Measurements from ENCODE around the gene NRCAM.
"Not testable (repeated sequence)": the region's sequence is repeated elsewhere in the genome, so short reads cannot be mapped to it uniquely, and the experiment has no call there.

The NRCAM gene

DNA sequence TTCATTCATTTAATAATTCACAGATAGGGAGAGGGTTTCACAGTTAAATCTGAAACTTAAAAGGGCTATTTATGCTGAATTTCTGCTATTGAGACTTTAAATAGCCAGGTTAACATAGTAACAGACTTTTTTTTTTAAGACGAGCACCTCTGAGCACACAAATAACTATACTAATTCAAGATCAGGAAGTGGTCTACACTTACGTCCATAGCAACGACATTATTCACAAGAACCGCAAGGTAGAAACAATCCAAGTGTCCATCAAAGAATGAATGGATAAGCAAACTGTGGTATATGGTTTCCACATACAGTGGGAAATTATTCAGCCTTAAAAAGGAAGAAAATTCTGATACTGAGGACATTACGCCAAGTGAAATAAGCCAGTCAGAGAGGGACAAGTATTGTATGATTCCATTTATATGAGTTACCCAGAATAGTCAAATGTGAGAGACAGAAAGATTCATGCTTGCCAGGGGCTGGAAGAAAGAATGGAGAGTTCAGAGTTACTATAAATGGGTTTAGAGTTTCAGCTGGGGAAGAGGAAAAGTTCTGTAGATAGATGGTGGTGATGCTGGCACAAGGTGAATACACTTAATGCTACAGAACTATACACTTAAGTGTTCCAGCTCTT lies 185.7 kb downstream of the NRCAM start:
- FAIRE-seq, result no peak

DNA sequence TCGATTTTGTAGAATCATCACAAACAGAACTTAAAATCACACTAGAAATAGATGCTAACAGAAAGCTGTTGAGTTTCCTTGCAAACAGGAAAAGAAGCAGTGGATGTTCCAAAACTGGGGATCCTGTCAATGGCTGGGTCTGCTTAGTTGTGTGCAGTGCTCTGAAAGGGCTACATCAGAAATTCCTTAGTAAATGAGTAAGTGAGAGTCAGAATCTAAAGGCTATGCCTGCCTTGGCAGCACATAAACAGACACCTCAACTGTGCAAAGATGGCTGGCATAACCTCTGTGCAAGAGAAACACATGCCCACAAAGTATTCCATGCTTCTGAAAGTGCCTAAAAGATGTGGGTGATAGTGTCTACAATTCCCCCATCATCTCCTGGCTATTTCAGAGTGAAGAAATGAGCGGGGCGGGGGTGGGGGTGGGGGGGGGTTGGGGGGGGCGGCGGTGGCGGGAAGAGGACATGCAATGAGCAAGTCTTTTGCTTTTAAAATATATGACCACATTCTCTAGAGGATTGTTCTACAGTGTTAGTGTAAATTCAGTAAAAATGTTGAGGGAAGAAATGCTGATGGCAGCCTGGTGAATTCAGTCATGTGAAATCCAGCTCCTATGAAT lies 187.9 kb downstream of the NRCAM start:
- FAIRE-seq, result no peak

DNA sequence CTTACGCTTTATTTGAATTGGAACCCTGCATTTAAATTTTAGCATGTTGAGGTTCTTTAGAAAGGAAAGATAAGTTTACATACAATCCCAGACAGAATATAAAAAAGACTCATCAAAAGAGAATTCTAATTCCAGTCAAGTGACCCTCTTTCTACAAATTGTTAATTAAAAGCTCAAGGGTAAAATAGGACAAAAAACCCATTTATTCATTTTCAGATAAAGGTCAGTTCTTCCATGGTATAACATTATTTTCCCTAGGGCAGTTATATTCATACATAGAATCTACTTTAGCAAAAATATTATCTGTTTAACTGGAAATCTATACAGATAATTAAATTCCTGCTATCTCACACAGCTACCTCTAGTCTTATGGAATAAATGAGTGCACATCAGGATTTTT lies 188.6 kb downstream of the NRCAM start:
- no peak for FAIRE-seq

DNA sequence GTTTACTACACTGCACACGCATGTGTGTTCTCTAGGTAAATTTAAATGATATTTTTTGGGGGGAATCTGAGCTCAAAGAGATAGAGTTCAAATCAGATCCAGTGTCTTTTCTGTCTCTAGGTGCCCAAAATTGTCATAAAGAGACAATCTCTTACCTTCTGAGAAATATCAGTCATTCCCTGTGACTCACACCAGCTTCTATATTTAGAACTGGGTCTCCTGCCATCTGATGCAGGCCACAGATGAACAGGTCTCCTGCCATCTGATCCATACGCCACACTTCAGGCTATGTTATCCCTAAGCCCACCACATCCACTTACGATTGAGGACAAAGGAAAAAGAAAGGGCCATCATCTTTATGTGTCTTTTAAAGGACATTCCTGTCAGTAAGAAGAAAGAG lies 189.7 kb downstream of the NRCAM start:
- no peak for FAIRE-seq

DNA sequence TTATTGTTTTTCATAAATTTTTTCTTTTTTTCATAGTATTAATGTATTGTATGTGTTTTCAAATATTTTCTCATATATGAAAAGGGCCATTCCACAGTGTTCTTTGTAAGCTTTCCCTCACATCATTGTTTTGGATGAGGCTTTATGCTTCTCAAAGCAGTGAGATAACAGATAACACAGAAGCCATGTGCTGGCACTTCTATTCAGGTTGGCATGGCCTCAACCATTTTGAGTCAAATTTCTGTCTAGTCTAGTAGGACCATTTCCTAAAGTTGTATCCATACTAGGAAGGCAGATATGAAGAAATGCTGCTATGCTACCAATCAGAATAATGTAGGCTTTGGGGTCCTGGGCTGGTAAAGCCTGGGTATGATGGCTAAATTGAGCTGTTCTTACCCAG lies 190.2 kb downstream of the NRCAM start:
- FAIRE-seq, result no peak

DNA sequence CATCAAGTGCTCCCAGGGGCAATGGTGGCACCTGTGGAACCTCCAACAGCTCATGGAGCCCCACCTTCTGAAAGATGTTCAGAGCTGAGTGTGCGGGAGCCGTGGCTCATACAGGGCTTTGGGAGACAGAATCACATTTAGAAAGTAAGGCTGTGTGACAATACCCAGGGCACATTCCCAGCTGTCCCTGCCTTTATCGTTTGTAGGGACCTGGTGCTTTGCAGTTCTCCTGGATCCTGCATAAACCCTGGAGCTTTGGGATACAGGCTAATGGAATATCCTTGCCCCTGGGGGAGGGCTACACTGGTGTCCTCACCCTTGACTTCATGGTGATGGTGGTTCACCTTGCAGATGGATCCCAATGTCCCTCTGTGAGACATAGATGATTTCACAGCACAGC lies 191.2 kb downstream of the NRCAM start:
- no peak for FAIRE-seq

DNA sequence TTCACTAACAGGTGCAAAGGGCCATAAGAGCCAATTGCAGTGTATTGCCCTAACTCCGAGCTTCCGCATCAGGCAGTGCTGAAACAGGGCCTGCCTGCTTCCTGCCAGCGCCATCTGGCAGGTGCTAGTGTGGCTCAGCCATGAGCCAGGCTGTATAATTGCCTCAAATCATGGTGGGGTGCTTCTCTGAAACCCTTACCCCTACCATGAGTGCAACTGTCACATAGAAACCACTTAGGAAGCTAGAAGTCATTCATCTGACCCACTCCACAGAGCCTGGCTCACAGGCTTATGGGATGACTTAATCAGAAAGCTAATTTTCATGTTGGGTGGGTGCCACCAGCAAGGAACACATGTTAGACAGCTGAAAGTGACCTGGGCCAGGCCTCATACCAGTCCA lies 192.8 kb downstream of the NRCAM start:
- no peak for FAIRE-seq

DNA sequence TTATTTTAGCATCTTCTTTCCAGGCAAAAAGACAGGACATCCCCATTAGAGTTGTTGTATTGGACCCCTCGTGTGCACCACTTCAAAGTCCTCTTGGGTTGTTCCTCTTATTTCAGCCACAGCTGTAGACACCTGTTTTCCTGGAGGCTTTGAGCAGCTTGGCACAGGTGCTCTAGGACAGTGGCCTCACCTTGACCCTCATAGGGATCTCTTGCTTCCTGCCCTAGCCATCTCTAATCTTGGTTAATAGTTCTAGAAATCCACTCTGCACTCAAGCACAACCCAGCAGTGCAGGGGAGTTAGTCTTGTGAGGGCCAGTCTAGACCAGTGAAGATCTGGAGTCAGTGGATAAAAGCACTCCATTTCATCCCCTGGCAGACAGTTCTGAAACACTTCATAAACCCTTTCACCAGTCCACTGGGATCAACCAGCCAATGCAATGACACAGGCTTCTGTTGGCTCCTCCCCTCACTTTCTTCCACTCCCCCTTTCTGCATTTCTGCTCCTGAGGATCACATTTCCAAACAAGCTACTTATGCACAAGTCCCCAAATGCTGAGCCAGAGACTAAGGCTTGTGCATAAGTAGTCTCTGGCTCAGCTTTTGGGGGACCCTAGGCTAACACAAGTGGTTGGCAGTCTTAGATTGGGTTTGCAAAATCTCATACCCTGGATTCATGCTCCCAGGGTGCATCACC lies 194.5 kb downstream of the NRCAM start:
- FAIRE-seq, result no peak

DNA sequence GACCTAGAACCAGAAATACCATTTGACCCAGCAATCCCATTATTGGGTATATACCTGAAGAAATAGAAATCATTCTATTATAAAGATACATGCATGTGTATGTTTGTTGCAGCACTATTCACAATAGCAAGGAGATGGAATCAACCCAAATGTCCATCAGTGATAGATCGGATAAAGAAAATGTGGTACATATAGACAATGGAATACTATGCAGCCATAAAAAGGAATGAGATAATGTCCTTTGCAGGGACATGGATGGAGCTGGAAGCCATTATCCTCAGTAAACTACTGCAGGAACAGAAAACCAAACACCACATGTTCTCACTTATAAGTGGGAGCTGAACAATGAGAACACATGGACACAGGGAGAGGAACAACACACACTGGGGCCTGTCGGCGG lies 196.8 kb downstream of the NRCAM start:
- not testable (repeated sequence) for FAIRE-seq

DNA sequence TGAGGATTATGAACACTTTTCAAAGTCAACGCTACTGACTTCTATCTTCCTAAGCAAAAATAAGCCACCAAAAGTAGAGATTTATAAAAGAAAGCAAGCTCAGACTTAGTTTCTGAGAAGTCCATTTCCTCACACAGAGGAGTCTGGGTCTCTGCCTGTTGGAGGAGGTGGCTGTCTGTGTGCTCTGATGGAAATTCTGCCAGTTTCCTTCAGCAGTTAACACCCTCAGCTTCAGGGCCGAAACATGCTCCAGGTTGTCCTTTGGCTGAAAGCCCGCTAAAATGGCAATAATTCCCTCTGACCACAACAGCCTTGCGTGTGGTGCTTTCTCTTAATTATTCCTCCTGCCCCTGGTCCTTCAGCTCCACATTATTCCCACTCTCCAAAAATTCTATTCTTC lies 198.3 kb downstream of the NRCAM start:
- FAIRE-seq, result no peak

DNA sequence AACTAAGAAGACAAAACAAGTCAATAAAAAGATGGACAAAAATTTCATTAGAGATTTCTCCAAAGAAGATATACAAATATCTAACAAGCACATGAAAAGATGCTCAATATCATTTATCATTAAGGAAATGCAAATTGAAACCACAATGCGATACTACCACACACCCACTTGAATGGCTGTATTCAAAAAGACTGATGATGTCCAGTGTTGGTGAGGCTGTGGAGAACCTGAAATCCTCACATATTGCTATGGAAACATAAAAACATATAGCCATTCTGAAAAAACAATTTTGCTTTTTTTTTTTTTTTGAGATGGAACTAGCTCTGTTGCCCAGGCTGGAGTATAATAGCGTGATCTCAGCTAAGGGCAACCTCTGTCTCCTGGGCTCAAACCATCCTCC lies 202.0 kb downstream of the NRCAM start:
- FAIRE-seq, result no peak

DNA sequence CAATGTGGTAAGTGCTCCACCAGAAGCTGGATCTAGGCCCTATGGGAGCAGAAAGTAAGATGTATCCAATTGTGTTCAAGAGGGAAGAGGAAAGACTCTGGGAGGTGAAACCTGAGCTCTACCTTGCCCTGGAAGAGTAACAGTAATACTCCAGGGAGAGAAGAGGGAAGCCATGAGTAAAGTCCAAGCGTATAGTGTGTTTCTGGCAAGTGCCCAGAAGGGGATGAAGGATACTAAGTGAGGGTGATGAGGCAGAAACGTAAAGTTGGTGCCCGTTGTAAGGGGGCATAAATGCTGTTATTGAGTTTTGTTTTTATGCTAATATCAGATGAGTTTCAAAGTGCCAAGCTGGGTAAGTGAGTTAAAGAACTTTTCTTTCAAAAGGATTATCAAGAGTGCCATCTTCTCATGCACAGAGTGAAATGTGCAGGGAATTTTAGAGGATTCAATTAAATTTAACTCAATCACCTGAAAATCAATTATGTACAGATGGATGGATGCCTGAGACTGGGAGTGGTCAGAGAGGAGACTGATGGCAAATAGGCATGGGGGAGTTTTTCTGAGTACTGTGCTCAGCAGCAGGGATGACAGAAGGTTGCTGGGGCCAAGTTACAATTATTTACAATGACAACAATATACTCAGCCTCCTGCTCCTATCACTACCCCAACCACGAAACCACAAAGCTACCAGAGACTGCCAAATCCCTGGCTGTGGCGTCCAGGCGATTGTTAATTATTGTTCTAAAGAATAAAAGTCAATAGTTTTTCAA lies 202.8 kb downstream of the NRCAM start:
- FAIRE-seq, result no peak

DNA sequence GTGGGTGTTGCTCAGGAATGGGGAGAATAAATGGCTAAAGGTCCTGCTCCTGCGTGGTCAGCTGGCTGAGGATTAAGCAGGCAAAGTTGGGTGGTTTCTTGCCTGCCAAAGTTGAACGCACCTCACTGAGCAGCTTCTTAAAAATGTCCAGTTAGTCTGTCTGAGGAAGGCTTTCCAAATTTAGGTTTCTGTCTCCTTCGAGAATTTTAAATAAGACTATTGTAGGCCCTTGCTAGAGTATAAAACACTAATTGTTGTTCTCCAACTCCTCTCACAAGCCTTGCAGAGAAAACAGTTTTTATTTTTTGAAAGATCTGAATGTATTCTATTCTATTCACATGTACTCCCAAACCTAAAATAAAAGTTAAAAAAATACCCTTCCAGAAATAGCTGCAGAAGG lies 204.1 kb downstream of the NRCAM start:
- FAIRE-seq, result no peak

DNA sequence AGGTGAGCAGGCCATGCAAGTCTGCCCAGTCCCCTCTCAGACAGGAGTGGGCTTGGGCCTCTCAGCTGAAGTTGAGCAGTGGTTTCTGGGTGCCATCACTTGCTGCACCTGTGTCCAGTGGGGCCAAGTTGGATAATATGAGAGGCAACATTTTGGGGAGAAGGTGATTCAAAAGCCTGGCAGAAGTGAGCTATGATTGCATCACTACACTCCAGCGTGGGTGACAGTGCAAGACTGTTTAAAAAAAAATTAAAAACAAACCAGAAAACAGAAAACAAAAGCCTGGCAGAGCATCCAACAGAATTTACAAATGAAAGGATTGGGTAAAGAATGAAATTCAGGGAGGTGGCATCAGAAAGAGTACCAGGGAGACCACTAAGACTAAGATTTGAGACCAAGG lies 204.5 kb downstream of the NRCAM start:
- FAIRE-seq, result no peak

DNA sequence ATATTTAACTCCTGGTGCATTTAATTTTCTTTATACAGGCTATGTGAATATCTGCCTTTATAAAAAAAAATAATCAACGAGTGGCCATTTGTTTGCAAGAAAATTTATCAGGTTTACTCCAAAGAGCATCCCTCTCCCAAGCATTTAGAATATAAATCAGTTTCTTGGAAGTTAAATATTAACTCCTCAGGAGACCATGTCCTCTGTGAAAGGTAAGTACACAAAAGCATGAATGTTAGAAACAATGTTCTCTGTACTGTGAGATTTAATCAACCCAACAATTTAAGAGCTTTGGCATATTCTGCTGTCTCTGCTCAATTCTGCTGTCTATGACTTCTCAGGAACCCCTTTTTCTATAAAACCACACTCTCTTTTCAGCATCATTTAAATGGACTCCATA lies 206.8 kb downstream of the NRCAM start:
- no peak for FAIRE-seq

DNA sequence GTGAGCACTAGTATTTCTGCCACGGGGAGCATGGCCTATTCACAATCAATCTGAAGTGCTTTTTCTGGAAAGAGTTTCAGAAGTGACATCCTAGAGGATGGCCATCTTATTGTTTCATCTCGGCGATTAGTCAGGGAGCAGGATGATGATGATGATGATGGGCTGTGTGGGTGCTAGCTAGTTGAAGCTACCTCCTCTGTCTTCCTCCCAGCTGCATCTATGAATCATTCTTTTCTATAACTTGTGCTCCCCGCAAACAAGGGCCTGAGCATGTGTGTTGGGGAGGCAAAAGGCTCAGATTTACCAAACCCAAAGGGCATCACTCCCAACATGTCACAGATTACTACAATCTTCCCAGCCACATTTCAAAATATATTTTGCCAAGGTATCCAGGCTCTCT lies 207.4 kb downstream of the NRCAM start:
- FAIRE-seq, result no peak

DNA sequence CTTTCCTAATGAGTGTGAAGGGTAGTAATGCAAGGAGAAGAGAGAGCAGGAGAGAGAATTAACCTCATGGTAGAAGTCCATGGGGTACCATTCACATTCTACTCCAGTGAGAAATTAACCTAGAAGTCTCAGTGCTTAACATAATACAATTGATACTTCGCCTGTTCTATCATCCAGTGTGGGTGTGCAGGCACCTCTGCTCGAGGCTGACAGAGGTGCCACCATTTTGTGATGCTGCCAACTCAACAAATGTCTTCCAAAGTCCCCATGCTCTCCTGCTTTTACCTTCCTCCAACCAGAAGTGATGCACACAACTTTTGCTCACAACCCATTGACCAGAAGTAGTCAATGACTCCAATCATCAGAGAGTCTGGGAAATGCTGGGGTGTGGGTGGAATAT lies 207.8 kb downstream of the NRCAM start:
- FAIRE-seq, result no peak

DNA sequence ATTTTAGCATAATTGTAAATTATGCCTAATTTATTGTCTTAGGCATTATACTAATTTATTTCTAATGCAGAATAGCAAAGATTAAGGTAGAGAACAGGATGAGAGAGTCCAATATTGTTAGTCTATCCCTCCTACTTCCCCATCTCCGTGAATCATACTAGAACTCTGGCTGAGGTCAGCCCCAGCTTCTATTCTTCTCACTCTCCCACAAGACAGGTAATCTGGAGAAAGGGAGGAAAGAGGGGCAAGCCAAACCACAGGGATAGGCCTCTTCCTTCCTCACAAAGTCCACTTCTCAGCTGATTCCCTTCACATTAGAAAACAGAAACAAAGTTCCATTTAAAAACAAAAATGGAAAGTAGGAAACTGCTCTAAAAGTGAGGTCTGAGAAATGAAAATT lies 208.6 kb downstream of the NRCAM start:
- no peak for FAIRE-seq

DNA sequence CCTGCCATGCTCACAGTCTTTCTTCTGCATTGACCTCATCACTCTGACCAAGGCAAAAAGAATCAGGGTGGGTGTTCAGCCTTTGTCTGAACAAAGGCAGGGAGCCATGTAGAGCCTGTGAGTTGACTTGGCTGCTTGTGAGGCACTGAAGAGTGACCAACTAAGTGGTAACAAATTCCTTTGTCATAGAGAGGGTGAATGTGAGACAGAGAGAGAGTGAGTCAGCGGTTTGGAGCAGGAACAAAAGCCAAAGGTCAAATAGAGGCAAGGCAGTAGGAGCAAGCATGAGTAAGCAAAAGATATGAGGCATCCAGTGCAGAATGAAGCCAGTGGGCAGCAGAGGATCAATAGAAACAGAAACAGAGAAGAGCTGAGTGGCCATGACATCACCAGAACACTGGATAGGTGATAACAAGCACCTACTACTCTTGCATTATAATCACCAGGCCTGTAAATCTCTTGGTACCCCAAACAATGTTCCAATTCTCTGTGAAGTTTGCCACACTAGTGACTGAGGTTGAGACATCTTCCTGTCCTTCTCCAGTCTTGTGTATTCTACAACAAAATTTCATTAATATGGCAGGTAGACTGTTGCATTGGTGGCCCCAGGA lies 209.9 kb downstream of the NRCAM start:
- FAIRE-seq, result no peak

DNA sequence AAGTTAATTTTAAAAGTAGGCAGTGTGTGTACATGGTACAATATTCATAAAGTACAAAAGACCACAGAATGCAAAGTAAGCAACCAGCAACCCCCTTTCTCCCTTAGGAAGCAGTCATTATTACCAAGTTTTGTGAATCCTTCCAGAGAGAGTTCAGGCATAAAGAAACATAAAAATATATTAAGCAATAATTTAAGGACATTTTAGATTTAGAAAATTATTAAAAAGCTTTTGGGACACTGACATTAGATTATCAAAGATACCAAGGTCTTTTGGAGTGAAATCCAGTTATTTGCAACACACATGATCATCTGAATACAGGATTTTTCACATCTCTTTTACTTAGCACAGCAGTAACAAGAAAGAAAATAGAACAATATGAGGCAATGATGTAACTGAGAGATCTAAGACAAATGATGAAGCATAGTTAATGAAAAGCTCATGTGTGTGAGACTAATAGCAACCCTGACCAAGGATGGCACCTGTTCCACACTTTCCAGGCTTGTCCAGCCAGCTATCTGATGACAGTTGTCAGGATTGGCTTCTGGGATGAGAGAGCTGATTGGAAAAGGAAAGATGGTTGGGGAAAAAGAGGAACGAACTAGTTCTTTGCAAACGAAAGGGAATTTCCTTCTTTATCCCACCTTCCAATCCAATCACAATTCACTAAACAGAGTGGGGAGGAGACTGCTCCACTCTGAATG lies 210.6 kb downstream of the NRCAM start:
- FAIRE-seq, result no peak

DNA sequence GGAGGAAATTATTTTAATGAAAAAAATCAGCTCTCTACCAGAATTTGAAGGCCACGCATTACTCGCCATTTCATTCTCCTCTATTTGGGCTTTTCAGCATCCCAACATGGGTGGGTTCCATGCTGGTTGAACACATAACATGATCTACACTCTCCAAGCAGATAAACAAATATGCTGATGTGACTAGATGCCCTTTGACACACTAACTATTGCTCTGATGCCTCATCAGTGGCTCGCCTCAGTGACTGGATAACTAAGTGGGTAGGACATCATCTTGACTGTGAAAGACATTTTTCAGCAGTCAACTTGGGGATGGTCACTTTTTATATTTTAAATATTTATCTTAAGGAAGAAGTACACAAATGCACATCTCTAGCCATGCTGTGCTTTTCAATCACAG lies 212.1 kb downstream of the NRCAM start:
- no peak for FAIRE-seq

DNA sequence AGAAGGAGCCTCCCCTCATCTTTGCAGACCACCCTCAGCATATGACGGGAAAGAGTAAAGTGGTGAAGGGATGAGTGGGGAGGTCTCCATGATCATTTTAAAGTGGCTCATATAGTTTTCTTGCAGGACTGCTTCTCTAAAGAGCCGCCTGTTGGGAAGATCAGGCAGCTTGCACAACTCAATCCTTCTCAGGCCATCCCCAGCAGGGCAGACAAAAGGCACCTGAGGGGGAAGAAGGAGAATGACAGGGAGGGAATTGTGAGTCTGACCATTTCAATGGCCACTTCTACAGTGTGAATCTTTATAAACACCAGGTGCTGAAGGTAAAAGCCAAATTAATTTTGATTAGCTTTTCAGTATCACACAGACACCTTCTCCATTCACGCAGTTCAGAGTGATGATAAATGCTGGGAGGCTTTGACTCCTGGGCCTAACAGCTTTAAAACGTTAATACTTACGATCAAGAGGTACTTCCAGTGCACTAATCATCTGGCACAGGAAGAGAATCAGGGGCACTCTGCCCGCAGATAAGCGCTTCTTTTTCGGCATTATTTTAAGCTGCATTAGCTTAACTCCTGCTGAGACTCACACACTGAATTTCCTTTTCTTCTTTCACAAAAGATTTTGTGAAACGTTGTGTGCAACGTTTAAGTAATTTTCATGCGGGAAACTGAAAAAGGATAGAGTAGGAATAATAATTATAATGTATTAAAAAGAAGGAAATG lies 216.6 kb downstream of the NRCAM start:
- FAIRE-seq, result no peak

Measured in colon (tissue), 2 donors.